HG03280 (cell line): ENCODE data around the gene EPHB1.
"Not testable (repeated sequence)": the region's sequence is repeated elsewhere in the genome, so short reads cannot be mapped to it uniquely, and the experiment has no call there.

ENCODE experiments used
- ATAC-seq: cut with Tn5 transposase; IDR thresholded peaks from one replicate; pipeline ENCODE4 v1.9.1; 2021; ENCODE audit warnings: mild to moderate bottlenecking, moderate library complexity; ENCODE audit not compliant: unreplicated experiment

The EPHB1 gene

GRCh38 chr3:135034291-135034768, 239.3 kb downstream of the EPHB1 start:
- no peak for ATAC-seq

GRCh38 chr3:135034891-135035440, 239.9 kb downstream of the EPHB1 start:
- no peak for ATAC-seq

- ATAC-seq: no peak
These were observed 243.1 kb downstream of the EPHB1 start for GRCh38 chr3:135038186-135038585.

GRCh38 chr3:135039536-135039935, 244.5 kb downstream of the EPHB1 start:
- ATAC-seq: not testable (repeated sequence)

GRCh38 chr3:135040321-135041240, 245.5 kb downstream of the EPHB1 start:
- no peak for ATAC-seq

GRCh38 chr3:135041601-135042000, 246.5 kb downstream of the EPHB1 start:
- ATAC-seq: no peak

GRCh38 chr3:135047061-135047460, 252.0 kb downstream of the EPHB1 start:
- no peak for ATAC-seq

- ATAC-seq: no peak
These were observed 255.5 kb downstream of the EPHB1 start for GRCh38 chr3:135050536-135050935.

GRCh38 chr3:135051409-135051973, 256.4 kb downstream of the EPHB1 start:
- no peak for ATAC-seq

GRCh38 chr3:135055449-135055848, 260.4 kb downstream of the EPHB1 start:
- no peak for ATAC-seq

- no peak for ATAC-seq
These were observed 261.1 kb downstream of the EPHB1 start for GRCh38 chr3:135056084-135056730.

GRCh38 chr3:135056733-135057310, 261.8 kb downstream of the EPHB1 start:
- ATAC-seq: no peak

GRCh38 chr3:135057996-135058395, 262.9 kb downstream of the EPHB1 start:
- no peak for ATAC-seq

GRCh38 chr3:135059580-135059979, 264.5 kb downstream of the EPHB1 start:
- no peak for ATAC-seq

GRCh38 chr3:135066844-135067727, 272.0 kb downstream of the EPHB1 start:
- ATAC-seq: not testable (repeated sequence)

GRCh38 chr3:135068011-135068410, 273.0 kb downstream of the EPHB1 start:
- ATAC-seq: no peak

GRCh38 chr3:135069406-135069805, 274.3 kb downstream of the EPHB1 start:
- no peak for ATAC-seq

GRCh38 chr3:135071483-135071882, 276.4 kb downstream of the EPHB1 start:
- ATAC-seq: no peak

- ATAC-seq: no peak
These were observed 277.4 kb downstream of the EPHB1 start for GRCh38 chr3:135072431-135072830.

GRCh38 chr3:135075157-135075556, 280.1 kb downstream of the EPHB1 start:
- ATAC-seq: no peak
